ENCODE measurements around the gene STAG1.

STAG1 gene

GRCh38 chr3:136658946-136659682 is 93.1 kb downstream of the STAG1 start:
- H3K27ac ChIP-seq (ENCODE audit: low read depth, low read length), result no peak overlapping the region
- no peaks in the 10 kb centered on the region for H3K9me3 ChIP-seq (ENCODE audit: insufficient read depth, low read depth, low read length)
- H3K4me3 ChIP-seq (ENCODE audit: low read depth, low read length), result no peak overlapping the region
- H3K4me2 ChIP-seq (ENCODE audit: low read length), result no peak overlapping the region
- no peak overlapping the region for H3K9ac ChIP-seq (ENCODE audit: low read length)
- H4K12ac ChIP-seq (ENCODE audit: low read depth, low read length), result no peak overlapping the region
- no peak overlapping the region for H2BK12ac ChIP-seq (ENCODE audit: low read length)
- no CpG with 5 or more reads among the region's 8 CpGs for WGBS (ENCODE audit: extremely low coverage, insufficient coverage, insufficient read length)
- no peak overlapping the region for H4K8ac ChIP-seq (ENCODE audit: low read depth, low read length)
- no peaks in the 10 kb centered on the region for H3K79me2 ChIP-seq (ENCODE audit: control insufficient read depth, insufficient read depth, low read length, poor library complexity)
- H2BK120ac ChIP-seq (ENCODE audit: insufficient read depth, low read length, poor library complexity), result no peak overlapping the region
- H3K79me1 ChIP-seq (ENCODE audit: low read length), result no peaks in the 10 kb centered on the region
- peaks cover 0 to 2% of the 10 kb centered on the region in 2 experiments for H3K4me1 ChIP-seq (ENCODE audit: control insufficient read depth in 1 of 2, insufficient read depth in 2 of 2, low read length in 2 of 2)
- no peaks in the 10 kb centered on the region for H3K27me3 ChIP-seq (ENCODE audit: insufficient read depth, low read length)
- no peak overlapping the region for H2AFZ ChIP-seq (ENCODE audit: insufficient read depth, low read length, poor library complexity)
- H3K4ac ChIP-seq (ENCODE audit: low read depth, low read length), result no peak overlapping the region
- no peak overlapping the region for H2AK5ac ChIP-seq (ENCODE audit: low read length)
- H3K23ac ChIP-seq (ENCODE audit: low read length), result no peak overlapping the region
- no peak overlapping the region for H3K14ac ChIP-seq (ENCODE audit: low read length)
- H4K91ac ChIP-seq (ENCODE audit: low read depth, low read length), result no peak overlapping the region
- H3K36me3 ChIP-seq (ENCODE audit: control insufficient read depth in 1 of 2, insufficient read depth in 2 of 2, low read length in 2 of 2), result no peaks in the 10 kb centered on the region
- H2BK5ac ChIP-seq (ENCODE audit: low read depth, low read length, poor library complexity), result no peak overlapping the region
- DNase-seq, result peak in 1 of 2 donors; percentile 21
- no peak overlapping the region for H3K18ac ChIP-seq (ENCODE audit: low read length)

- H2BK120ac ChIP-seq (ENCODE audit: insufficient read depth, low read length, poor library complexity), result no peak overlapping the region
- no peak overlapping the region for H3K14ac ChIP-seq (ENCODE audit: low read length)
- WGBS (ENCODE audit: extremely low coverage, insufficient coverage, insufficient read length), result no CpG with 5 or more reads among the region's 3 CpGs
- no peak overlapping the region for H3K18ac ChIP-seq (ENCODE audit: low read length)
- DNase-seq, result no peak
- no peak overlapping the region for H3K4me2 ChIP-seq (ENCODE audit: low read length)
- peaks cover 0 to 2% of the 10 kb centered on the region in 2 experiments for H3K4me1 ChIP-seq (ENCODE audit: control insufficient read depth in 1 of 2, insufficient read depth in 2 of 2, low read length in 2 of 2)
- no peak overlapping the region for H2BK12ac ChIP-seq (ENCODE audit: low read length)
- no peak overlapping the region for H4K12ac ChIP-seq (ENCODE audit: low read depth, low read length)
- H3K4ac ChIP-seq (ENCODE audit: low read depth, low read length), result no peak overlapping the region
- H3K79me1 ChIP-seq (ENCODE audit: low read length), result no peaks in the 10 kb centered on the region
- H3K27me3 ChIP-seq (ENCODE audit: insufficient read depth, low read length), result no peaks in the 10 kb centered on the region
- no peak overlapping the region for H2AFZ ChIP-seq (ENCODE audit: insufficient read depth, low read length, poor library complexity)
- no peak overlapping the region for H3K27ac ChIP-seq (ENCODE audit: low read depth, low read length)
- no peak overlapping the region for H3K4me3 ChIP-seq (ENCODE audit: low read depth, low read length)
- H3K9me3 ChIP-seq (ENCODE audit: insufficient read depth, low read depth, low read length), result no peaks in the 10 kb centered on the region
- H4K8ac ChIP-seq (ENCODE audit: low read depth, low read length), result no peak overlapping the region
- no peak overlapping the region for H3K9ac ChIP-seq (ENCODE audit: low read length)
- no peaks in the 10 kb centered on the region for H3K79me2 ChIP-seq (ENCODE audit: control insufficient read depth, insufficient read depth, low read length, poor library complexity)
- H2AK5ac ChIP-seq (ENCODE audit: low read length), result no peak overlapping the region
- H4K91ac ChIP-seq (ENCODE audit: low read depth, low read length), result no peak overlapping the region
- no peak overlapping the region for H2BK5ac ChIP-seq (ENCODE audit: low read depth, low read length, poor library complexity)
- H3K36me3 ChIP-seq (ENCODE audit: control insufficient read depth in 1 of 2, insufficient read depth in 2 of 2, low read length in 2 of 2), result no peaks in the 10 kb centered on the region
- no peak overlapping the region for H3K23ac ChIP-seq (ENCODE audit: low read length)
These were observed 94.7 kb downstream of the STAG1 start for GRCh38 chr3:136657526-136657925.

- Histone ChIP-seq H4K91ac (ENCODE audit: low read depth, low read length) (no peak overlapping the region), H3K79me1 (ENCODE audit: low read length) (no peaks in the 10 kb centered on the region), H3K14ac (ENCODE audit: low read length) (no peak overlapping the region), H3K4ac (ENCODE audit: low read depth, low read length) (no peak overlapping the region), H3K27me3 (ENCODE audit: insufficient read depth, low read length) (no peaks in the 10 kb centered on the region), H3K9me3 (ENCODE audit: insufficient read depth, low read depth, low read length) (no peaks in the 10 kb centered on the region), H3K79me2 (ENCODE audit: control insufficient read depth, insufficient read depth, low read length, poor library complexity) (no peaks in the 10 kb centered on the region), H2BK5ac (ENCODE audit: low read depth, low read length, poor library complexity) (no peak overlapping the region), H2AK5ac (ENCODE audit: low read length) (no peak overlapping the region), H3K4me3 (ENCODE audit: low read depth, low read length) (no peak overlapping the region), H3K4me1 (ENCODE audit: control insufficient read depth in 1 of 2, insufficient read depth in 2 of 2, low read length in 2 of 2) (no peaks in the 10 kb centered on the region), H4K12ac (ENCODE audit: low read depth, low read length) (no peak overlapping the region), H3K23ac (ENCODE audit: low read length) (no peak overlapping the region), H4K8ac (ENCODE audit: low read depth, low read length) (no peak overlapping the region), H3K9ac (ENCODE audit: low read length) (no peak overlapping the region), H3K27ac (ENCODE audit: low read depth, low read length) (no peak overlapping the region), H2AFZ (ENCODE audit: insufficient read depth, low read length, poor library complexity) (no peak overlapping the region), H2BK12ac (ENCODE audit: low read length) (no peak overlapping the region), H3K36me3 (ENCODE audit: control insufficient read depth in 1 of 2, insufficient read depth in 2 of 2, low read length in 2 of 2) (no peaks in the 10 kb centered on the region), H3K18ac (ENCODE audit: low read length) (no peak overlapping the region), H2BK120ac (ENCODE audit: insufficient read depth, low read length, poor library complexity) (no peak overlapping the region), H3K4me2 (ENCODE audit: low read length) (no peak overlapping the region)
- DNase-seq, result no peak
These were observed 98.5 kb downstream of the STAG1 start for GRCh38 chr3:136653628-136654027.

- H2BK5ac ChIP-seq (ENCODE audit: low read depth, low read length, poor library complexity), result no peak overlapping the region
These were observed 100.6 kb downstream of the STAG1 start for GRCh38 chr3:136651581-136651980.

More at GRCh38 chr3:136651581-136651980, 100.6 kb downstream of the STAG1 start:
- Histone ChIP-seq H3K9ac (ENCODE audit: low read length) (no peak overlapping the region), H3K36me3 (ENCODE audit: control insufficient read depth in 1 of 2, insufficient read depth in 2 of 2, low read length in 2 of 2) (no peaks in the 10 kb centered on the region), H3K4ac (ENCODE audit: low read depth, low read length) (peak overlapping the region; percentile 72), H2BK12ac (ENCODE audit: low read length) (no peak overlapping the region), H3K14ac (ENCODE audit: low read length) (no peak overlapping the region), H3K4me3 (ENCODE audit: low read depth, low read length) (no peak overlapping the region), H3K9me3 (ENCODE audit: insufficient read depth, low read depth, low read length) (no peaks in the 10 kb centered on the region), H3K4me2 (ENCODE audit: low read length) (no peak overlapping the region), H4K91ac (ENCODE audit: low read depth, low read length) (no peak overlapping the region), H2BK120ac (ENCODE audit: insufficient read depth, low read length, poor library complexity) (no peak overlapping the region), H3K27ac (ENCODE audit: low read depth, low read length) (no peak overlapping the region), H3K79me1 (ENCODE audit: low read length) (no peaks in the 10 kb centered on the region), H3K27me3 (ENCODE audit: insufficient read depth, low read length) (no peaks in the 10 kb centered on the region), H3K23ac (ENCODE audit: low read length) (peak overlapping the region; percentile 53), H3K18ac (ENCODE audit: low read length) (no peak overlapping the region), H2AFZ (ENCODE audit: insufficient read depth, low read length, poor library complexity) (no peak overlapping the region), H4K12ac (ENCODE audit: low read depth, low read length) (no peak overlapping the region), H3K4me1 (ENCODE audit: control insufficient read depth in 1 of 2, insufficient read depth in 2 of 2, low read length in 2 of 2) (no peaks in the 10 kb centered on the region), H4K8ac (ENCODE audit: low read depth, low read length) (no peak overlapping the region), H2AK5ac (ENCODE audit: low read length) (no peak overlapping the region), H3K79me2 (ENCODE audit: control insufficient read depth, insufficient read depth, low read length, poor library complexity) (no peaks in the 10 kb centered on the region)
- WGBS (ENCODE audit: extremely low coverage, insufficient coverage, insufficient read length), result no CpG with 5 or more reads among the region's 2 CpGs
- DNase-seq, result no peak

Data from trophoblast cell (in vitro differentiated cells and primary cell).